ENCODE data around the gene IFT43.

The IFT43 gene

DNA sequence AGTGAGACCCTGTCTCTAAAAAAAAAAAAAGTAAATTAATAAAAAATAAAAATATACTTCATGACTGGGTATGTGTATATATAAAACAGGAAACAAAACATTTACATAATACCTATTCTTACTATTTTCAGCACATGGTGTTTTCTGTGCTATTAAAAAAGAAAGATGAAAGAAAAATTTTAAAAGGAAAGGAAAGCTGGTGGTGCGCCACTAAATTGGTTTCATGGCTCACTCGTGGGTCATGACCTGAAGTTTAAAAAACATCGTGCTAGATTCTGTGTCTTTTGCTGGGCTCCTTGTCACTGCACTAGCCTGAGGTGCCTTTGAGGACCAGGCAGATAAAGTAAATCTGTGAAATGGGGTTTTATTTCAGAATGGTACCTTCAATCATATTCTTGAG is 69.8 kb downstream of the IFT43 start:
- no peak for TF ChIP-seq POLR2AphosphoS5 (IDR thresholded peaks at IDR 0.05; ENCODE audit: low read depth, low read length)
- no peak for TF ChIP-seq SIN3A (IDR thresholded peaks at IDR 0.05; ENCODE audit: borderline replicate concordance, insufficient read depth, low read length)
- TF ChIP-seq TAF1 (IDR thresholded peaks at IDR 0.05; ENCODE audit: borderline replicate concordance, insufficient read depth, low read length), result no peak
- TF ChIP-seq, protein P1, sequence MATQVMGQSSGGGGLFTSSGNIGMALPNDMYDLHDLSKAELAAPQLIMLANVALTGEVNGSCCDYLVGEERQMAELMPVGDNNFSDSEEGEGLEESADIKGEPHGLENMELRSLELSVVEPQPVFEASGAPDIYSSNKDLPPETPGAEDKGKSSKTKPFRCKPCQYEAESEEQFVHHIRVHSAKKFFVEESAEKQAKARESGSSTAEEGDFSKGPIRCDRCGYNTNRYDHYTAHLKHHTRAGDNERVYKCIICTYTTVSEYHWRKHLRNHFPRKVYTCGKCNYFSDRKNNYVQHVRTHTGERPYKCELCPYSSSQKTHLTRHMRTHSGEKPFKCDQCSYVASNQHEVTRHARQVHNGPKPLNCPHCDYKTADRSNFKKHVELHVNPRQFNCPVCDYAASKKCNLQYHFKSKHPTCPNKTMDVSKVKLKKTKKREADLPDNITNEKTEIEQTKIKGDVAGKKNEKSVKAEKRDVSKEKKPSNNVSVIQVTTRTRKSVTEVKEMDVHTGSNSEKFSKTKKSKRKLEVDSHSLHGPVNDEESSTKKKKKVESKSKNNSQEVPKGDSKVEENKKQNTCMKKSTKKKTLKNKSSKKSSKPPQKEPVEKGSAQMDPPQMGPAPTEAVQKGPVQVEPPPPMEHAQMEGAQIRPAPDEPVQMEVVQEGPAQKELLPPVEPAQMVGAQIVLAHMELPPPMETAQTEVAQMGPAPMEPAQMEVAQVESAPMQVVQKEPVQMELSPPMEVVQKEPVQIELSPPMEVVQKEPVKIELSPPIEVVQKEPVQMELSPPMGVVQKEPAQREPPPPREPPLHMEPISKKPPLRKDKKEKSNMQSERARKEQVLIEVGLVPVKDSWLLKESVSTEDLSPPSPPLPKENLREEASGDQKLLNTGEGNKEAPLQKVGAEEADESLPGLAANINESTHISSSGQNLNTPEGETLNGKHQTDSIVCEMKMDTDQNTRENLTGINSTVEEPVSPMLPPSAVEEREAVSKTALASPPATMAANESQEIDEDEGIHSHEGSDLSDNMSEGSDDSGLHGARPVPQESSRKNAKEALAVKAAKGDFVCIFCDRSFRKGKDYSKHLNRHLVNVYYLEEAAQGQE (IDR thresholded peaks at IDR 0.05; ENCODE audit: insufficient read depth in 1 of 2, low read depth in 2 of 2, low read length in 2 of 2), result no peak
- TF ChIP-seq FOXP2 (optimal IDR thresholded peaks at IDR 0.05; ENCODE audit: borderline replicate concordance, extremely low read depth, extremely low read length, insufficient read depth), result no peak

DNA sequence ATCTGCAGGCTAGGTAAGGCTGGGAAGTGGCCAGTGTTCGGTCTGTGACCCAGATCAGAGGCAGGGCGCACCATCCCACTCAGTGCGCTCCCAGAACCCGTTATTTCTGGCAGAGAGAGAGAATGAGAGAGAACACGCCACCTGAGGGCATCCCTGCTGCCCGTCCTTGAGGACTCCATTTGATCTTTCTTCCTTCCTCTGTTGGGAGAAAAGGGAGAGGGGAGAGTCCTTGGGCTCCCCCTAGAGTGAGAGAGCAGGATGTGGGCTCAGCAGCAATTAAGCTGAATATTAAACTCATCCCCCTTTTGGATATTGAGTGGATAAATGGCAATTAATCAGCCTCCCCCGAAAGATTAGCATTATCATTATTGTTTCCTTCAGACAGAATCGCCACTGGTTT is 70.6 kb downstream of the IFT43 start:
- TF ChIP-seq FOXP2 (optimal IDR thresholded peaks at IDR 0.05; ENCODE audit: borderline replicate concordance, extremely low read depth, extremely low read length, insufficient read depth), result no peak
- no peak for TF ChIP-seq SIN3A (IDR thresholded peaks at IDR 0.05; ENCODE audit: borderline replicate concordance, insufficient read depth, low read length)
- no peak for TF ChIP-seq POLR2AphosphoS5 (IDR thresholded peaks at IDR 0.05; ENCODE audit: low read depth, low read length)
- no peak for TF ChIP-seq TAF1 (IDR thresholded peaks at IDR 0.05; ENCODE audit: borderline replicate concordance, insufficient read depth, low read length)
- TF ChIP-seq, protein P1 (IDR thresholded peaks at IDR 0.05; ENCODE audit: insufficient read depth in 1 of 2, low read depth in 2 of 2, low read length in 2 of 2), result no peak

DNA sequence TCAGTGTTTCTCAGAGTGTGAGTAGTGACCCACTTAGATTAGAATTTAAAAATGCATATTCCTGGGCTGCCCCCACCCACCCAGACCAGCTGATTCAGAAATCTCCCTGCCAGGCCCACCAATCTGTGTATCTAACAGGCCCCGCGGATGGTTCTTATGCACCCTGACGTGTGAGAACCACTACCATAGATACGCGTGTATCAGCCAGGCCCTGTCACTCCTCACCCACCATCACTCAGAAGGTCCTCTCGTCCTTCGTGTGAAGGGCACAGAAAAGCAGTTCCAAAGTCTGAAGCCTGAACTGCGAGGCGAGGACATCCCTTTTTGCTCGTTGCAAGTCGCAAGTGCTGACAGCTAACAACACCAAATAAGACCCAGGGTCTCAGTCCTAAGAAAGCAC is 72.4 kb downstream of the IFT43 start:
- TF ChIP-seq FOXP2 (optimal IDR thresholded peaks at IDR 0.05; ENCODE audit: borderline replicate concordance, extremely low read depth, extremely low read length, insufficient read depth) (no peak), POLR2AphosphoS5 (IDR thresholded peaks at IDR 0.05; ENCODE audit: low read depth, low read length) (no peak), TAF1 (IDR thresholded peaks at IDR 0.05; ENCODE audit: borderline replicate concordance, insufficient read depth, low read length) (no peak), SIN3A (IDR thresholded peaks at IDR 0.05; ENCODE audit: borderline replicate concordance, insufficient read depth, low read length) (no peak)
- TF ChIP-seq, protein P1 (IDR thresholded peaks at IDR 0.05; ENCODE audit: insufficient read depth in 1 of 2, low read depth in 2 of 2, low read length in 2 of 2), result no peak

DNA sequence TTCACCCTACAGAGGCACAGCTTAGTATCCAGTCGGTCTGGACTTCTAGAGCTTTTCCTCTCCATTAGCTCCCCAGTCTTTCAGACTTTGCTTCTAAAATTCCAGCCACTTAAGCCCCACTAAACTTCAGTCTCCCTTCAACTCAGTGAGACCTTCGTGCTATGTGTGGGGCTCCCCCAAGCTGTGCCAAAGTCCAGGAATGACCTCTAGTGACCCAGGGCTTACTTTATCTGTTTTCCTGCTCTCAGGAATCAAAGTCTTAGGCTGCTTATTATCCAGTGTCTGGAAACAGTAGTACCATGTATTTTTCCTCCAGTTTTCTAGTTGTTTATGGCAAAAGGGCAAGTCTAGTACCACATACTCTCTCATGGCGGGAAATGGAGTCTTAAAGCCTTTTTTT is 77.8 kb downstream of the IFT43 start:
- TF ChIP-seq FOXP2 (optimal IDR thresholded peaks at IDR 0.05; ENCODE audit: borderline replicate concordance, extremely low read depth, extremely low read length, insufficient read depth) (no peak), SIN3A (IDR thresholded peaks at IDR 0.05; ENCODE audit: borderline replicate concordance, insufficient read depth, low read length) (no peak), POLR2AphosphoS5 (IDR thresholded peaks at IDR 0.05; ENCODE audit: low read depth, low read length) (no peak), TAF1 (IDR thresholded peaks at IDR 0.05; ENCODE audit: borderline replicate concordance, insufficient read depth, low read length) (no peak)
- TF ChIP-seq, protein P1 (IDR thresholded peaks at IDR 0.05; ENCODE audit: insufficient read depth in 1 of 2, low read depth in 2 of 2, low read length in 2 of 2), result no peak

DNA sequence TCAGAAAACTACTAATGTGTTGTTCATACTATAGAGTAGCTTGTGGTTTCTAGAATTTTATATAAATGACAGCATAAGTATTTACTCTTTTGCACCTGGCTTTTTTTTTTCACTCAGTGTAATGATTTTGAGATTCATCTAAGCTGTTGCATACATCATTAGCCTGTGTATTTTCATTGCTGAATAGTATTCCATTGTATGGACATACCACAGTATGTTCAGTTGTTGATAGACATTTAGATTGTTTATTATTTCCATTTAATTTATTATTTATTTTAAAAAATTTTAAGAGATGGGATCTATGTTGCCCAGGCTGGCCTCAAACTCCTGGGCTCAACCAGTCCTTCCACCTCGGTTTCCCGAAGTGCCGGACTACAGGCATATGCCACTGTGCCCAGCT is 80.0 kb downstream of the IFT43 start:
- TF ChIP-seq POLR2AphosphoS5 (IDR thresholded peaks at IDR 0.05; ENCODE audit: low read depth, low read length) (no peak), FOXP2 (optimal IDR thresholded peaks at IDR 0.05; ENCODE audit: borderline replicate concordance, extremely low read depth, extremely low read length, insufficient read depth) (no peak)
- TF ChIP-seq, protein P1 (IDR thresholded peaks at IDR 0.05; ENCODE audit: insufficient read depth in 1 of 2, low read depth in 2 of 2, low read length in 2 of 2), result no peak

All from PFSK-1 (cell line).